ENCODE measurements around the gene TCF7. TPM values are rescaled to one million over a fixed set of nuclear protein-coding genes. Genes with fewer than 3 reads are reported as not detected.

TCF7 gene
- total RNA-seq, 1 experiment from 2014 or later, result 18.2 TPM

DNA sequence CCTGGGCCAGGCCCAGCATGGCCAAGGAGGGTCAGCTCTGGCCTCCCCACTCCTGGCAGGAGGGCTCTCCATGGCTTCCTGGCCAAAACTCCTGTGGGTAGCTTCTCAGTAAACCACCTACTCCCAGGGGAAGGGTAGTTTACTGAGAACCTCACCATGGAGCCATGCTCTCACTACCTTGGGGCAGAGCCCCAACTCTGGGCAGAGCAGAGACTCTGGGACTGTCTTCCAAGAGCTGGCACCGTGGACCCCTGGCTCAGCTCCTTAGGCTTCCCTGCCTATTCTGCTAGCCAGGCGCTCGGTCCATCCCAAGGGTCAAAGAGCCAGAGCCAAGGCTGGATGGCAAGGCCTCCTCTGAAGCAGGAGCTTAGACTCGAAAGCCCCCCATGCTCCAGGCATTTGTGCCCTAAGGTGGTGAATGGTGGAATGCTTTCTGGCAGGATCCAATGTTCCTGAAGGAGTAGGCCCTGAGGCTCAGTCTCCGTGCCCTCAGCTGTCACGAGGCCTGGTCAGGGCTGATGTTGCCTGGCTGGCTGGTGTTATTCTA is 19.6 kb downstream of the TCF7 start:
- Histone ChIP-seq H4K5ac (ENCODE audit: insufficient read length, low read depth, low read length) (no peak overlapping the region), H3K4ac (ENCODE audit: low read depth, low read length) (no peak overlapping the region), H3K27ac (ENCODE audit: insufficient read length, low read depth, low read length) (no peak overlapping the region), H3K18ac (ENCODE audit: insufficient read length, low read depth, low read length) (no peak overlapping the region), H3T11ph (ENCODE audit: low read length) (no peak overlapping the region), H2BK5ac (ENCODE audit: insufficient read length, low read length) (no peak overlapping the region), H3K14ac (ENCODE audit: insufficient read depth, low read length) (no peak overlapping the region), H3K4me2 (ENCODE audit: insufficient read depth, insufficient read length, low read length) (no peak overlapping the region), H4K91ac (ENCODE audit: insufficient read length, low read depth, low read length) (no peak overlapping the region), H3K27me3 (ENCODE audit: insufficient read depth, low read length) (no peaks in the 10 kb centered on the region), H2AK5ac (ENCODE audit: insufficient read length, low read length) (no peak overlapping the region), H4K8ac (replicated peaks; ENCODE audit: insufficient read length, low read depth, low read length) (no peak overlapping the region), H3K23ac (ENCODE audit: insufficient read length, low read depth, low read length) (no peak overlapping the region), H3K79me1 (ENCODE audit: insufficient read depth, low read depth, low read length, poor library complexity, severe bottlenecking) (no peaks in the 10 kb centered on the region), H2BK15ac (ENCODE audit: low read depth, low read length) (no peak overlapping the region), H3K79me2 (ENCODE audit: insufficient read depth, low read length) (no peaks in the 10 kb centered on the region; the same call in 1 of the 2 replicates), H2BK20ac (ENCODE audit: low read depth, low read length, poor library complexity, severe bottlenecking) (no peak overlapping the region), H3K4me1 (ENCODE audit: insufficient read depth, low read length) (no peaks in the 10 kb centered on the region), H2BK120ac (ENCODE audit: low read depth, low read length, poor library complexity, severe bottlenecking) (no peak overlapping the region), H3K56ac (ENCODE audit: insufficient read length, low read depth, low read length) (no peak overlapping the region), H3K9ac (ENCODE audit: extremely low read depth, insufficient read length, low read length) (no peak overlapping the region), H4K20me1 (ENCODE audit: control insufficient read depth, insufficient read depth, insufficient read length) (no peaks in the 10 kb centered on the region), H2BK12ac (ENCODE audit: insufficient read length, low read depth, low read length) (no peak overlapping the region), H2AFZ (ENCODE audit: low read length) (no peak overlapping the region), H3K23me2 (ENCODE audit: insufficient read length, low read depth, low read length, poor library complexity, severe bottlenecking) (no peaks in the 10 kb centered on the region), H3K9me3 (ENCODE audit: control insufficient read depth, low read depth, low read length) (no peaks in the 10 kb centered on the region)
- DNase-seq, result no peak
- TF ChIP-seq, protein P1, sequence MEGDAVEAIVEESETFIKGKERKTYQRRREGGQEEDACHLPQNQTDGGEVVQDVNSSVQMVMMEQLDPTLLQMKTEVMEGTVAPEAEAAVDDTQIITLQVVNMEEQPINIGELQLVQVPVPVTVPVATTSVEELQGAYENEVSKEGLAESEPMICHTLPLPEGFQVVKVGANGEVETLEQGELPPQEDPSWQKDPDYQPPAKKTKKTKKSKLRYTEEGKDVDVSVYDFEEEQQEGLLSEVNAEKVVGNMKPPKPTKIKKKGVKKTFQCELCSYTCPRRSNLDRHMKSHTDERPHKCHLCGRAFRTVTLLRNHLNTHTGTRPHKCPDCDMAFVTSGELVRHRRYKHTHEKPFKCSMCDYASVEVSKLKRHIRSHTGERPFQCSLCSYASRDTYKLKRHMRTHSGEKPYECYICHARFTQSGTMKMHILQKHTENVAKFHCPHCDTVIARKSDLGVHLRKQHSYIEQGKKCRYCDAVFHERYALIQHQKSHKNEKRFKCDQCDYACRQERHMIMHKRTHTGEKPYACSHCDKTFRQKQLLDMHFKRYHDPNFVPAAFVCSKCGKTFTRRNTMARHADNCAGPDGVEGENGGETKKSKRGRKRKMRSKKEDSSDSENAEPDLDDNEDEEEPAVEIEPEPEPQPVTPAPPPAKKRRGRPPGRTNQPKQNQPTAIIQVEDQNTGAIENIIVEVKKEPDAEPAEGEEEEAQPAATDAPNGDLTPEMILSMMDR (conservative IDR thresholded peaks at IDR 0.05), result no peak
- H3K9me3 Mint-ChIP-seq, result no peaks in the 10 kb centered on the region
- H3K27ac Mint-ChIP-seq, result no peak overlapping the region
- no CpG with 5 or more reads among the region's 6 CpGs for WGBS (ENCODE audit: extremely low coverage, insufficient read length, low lambda C conversion rate)
- H3K36me3 Mint-ChIP-seq (ENCODE audit: insufficient read depth in 1 of 3, low read depth in 3 of 3), result peaks cover 5 to 12% (median 7%) of the 10 kb centered on the region in 3 experiments; a peak in 6 of 7 replicates
- H3K4me3 Mint-ChIP-seq, result no peak overlapping the region
- H3K27me3 Mint-ChIP-seq (ENCODE audit: low read depth), result no peaks in the 10 kb centered on the region
- H3K4me1 Mint-ChIP-seq, result peaks cover 12 to 16% of the 10 kb centered on the region in 2 experiments

Data from H9 (cell line).